Measurements from ENCODE around the gene R3HDM1.
"Not testable (repeated sequence)": the region's sequence is repeated elsewhere in the genome, so short reads cannot be mapped to it uniquely, and the experiment has no call there.

Gene R3HDM1

DNA sequence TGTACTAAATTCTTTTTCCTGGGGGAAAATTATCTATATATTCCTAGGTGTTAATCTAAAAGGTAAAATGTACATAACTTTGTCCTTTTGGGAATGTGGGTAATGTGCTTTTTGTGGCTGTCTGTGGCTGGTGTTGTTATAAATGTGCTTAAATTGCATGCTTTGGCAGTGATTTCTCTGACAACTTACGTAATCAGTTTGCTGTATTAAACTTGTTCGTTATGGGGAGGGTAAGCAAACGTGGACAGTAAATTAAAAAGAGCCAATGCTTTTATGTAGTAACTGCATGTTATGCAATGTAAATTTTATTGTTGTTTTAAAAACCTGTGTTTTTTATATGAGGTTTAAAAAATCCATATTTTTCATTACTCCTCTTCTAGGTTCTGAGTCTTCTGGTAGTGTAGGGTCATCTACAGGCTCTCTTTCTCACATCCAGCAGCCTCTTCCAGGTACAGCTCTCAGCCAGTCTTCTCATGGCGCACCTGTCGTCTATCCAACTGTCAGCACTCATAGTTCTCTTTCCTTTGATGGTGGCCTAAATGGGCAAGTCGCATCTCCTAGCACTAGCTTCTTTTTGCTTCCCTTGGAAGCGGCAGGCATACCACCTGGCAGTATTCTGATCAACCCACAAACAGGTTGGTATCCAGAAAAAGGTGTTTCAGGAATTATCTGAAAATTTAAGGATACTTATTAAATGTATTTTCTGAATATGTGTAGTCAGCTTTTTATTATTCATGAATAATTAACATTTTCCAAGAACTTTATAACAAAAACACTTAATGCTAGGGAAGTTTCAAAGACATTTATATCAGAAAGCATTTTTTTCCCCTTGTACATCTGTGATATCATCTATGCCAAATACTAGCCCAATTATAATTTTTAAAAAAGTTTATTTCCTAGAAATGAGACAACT, 110.1 kb downstream of the R3HDM1 start:
- DNase-seq (ENCODE audit: low read depth): no peak

DNA sequence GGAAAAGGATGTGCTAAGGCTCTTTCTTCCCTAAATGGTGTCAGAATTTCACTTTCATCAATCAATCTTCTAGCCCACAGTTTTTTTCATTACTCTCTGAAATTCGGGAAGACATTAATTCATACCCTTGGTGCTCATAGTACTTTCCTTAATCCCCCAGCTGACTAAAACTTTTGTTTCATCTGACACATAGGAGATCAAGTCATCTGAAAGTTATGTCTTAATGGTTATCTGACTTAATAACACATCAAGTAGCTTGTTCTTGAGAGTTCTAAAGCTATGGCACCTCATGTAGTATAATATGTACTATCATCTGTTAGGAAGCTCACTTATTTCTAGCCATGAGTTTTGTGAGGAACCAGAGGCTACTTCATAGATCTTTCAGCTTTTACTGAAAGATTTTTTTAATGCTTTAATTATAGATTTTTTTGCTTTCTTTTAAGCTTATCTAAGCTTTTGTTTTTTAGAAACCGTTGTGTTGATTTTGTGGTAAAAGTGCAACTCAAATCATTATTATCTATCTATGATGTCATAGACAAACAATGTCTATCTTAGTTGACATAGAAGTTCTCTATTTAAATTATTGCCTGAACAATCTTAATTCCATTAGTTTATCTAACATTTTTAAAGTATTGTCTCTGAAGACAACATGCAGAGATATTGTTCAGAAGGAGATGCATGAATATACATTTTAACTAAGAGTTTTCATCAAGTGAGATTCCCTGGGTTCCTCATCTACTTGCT, 116.7 kb downstream of the R3HDM1 start:
- DNase-seq (ENCODE audit: low read depth): no peak

DNA sequence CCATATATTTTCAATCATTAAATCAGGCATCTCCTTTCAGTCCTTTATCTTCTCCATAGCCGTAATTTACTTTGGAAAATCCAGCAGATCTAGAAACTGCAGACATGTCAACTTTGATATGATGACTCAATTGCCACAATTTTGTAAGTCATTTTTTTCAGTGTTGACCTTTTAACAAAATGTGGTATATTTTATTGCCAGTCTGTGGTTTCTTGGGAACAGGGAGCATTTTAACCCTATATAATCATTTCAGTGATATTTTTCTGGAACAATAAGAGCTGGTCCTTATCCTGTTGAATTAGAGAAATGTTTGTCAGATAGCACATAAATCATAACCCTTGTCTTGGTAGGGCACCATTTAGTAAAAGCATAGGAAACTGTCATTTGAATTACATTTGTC, 119.4 kb downstream of the R3HDM1 start:
- DNase-seq (ENCODE audit: low read depth): no peak

DNA sequence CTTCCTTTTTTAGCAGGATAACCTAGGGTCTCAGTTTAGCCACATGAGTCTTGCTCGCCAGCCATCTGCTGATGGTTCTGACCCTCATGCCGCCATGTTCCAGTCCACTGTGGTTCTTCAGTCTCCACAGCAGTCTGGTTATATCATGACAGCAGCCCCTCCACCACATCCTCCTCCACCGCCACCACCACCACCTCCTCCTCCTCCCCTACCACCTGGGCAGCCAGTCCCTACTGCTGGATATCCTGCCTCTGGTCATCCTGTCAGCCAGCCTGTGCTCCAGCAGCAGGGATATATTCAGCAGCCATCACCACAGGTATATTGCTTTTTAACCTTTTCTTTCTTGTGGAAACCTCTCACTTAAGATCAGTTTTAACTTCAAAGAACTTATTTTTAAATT, 120.4 kb downstream of the R3HDM1 start:
- DNase-seq (ENCODE audit: low read depth): no peak

DNA sequence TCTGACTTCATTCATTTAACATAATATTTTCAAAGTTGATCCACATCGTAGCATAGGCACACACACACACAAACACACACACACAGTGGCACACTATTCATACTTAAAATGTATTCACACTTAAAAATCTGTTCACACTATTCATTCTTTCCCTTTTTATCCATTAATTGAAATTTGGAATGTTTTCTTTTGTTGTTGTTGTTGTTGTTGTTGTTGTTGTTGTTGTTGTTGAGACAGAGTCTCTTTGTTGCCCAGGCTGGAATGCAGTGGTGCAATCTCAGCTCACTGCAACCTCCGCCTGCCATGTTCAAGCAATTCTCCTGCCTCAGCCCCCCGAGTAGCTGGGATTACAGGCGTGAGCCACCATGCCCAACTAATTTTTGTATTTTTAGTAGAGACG, 123.0 kb downstream of the R3HDM1 start:
- DNase-seq (ENCODE audit: low read depth): not testable (repeated sequence)

DNA sequence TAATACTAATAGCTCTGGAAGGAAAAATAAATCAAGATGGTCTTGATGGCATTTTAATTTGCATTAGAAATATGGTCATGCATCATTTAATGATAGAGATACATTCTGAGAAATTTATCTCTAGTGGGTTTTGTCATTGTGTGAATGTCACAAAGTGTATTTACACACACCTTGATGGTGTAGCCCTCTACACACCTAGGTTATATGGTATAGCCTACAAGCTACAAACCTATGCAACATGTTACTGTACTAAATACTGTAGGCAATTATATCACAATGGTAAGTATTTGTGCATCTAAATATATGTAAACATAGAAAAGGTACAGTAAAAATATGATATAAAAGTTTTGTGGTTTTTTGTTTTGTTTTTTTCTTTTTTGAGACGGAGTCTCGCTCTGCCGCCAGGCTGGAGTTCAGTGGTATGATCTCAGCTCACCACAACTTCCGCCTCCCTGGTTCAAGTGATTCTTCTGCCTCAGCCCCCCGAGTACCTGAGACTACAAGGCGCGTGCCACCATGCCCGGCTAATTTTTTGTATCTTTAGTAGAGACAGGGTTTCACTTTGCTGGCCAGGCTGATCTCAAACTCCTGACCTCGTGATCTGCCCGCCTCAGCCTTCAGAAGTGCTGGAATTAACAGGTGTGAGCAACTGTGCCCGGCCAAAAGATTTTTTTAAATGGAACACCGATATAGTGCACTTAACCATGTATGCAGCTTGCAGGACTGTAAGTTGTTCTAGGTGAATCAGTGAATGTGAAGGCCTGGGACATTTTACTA, 126.7 kb downstream of the R3HDM1 start:
- DNase-seq (ENCODE audit: low read depth): peak; percentile 41

DNA sequence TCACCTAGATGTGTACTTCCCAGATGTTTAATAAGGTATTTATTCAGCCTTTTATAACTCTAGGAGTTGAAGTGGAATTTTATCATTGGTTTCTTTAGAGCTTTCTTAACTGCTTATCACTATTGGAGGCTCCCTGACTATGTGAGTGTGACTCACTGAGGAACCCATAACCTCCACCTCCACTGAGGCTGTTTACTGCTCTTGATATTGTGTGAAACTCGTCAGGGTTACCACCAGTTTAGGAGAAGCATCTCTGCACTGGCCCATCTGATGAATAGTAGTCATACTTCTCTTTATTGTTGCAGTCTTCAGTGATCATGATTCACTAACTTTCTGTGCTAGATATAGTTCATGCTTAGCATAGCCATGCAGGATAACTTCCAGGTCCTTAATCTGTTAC, 130.8 kb downstream of the R3HDM1 start:
- DNase-seq (ENCODE audit: low read depth): no peak

DNA sequence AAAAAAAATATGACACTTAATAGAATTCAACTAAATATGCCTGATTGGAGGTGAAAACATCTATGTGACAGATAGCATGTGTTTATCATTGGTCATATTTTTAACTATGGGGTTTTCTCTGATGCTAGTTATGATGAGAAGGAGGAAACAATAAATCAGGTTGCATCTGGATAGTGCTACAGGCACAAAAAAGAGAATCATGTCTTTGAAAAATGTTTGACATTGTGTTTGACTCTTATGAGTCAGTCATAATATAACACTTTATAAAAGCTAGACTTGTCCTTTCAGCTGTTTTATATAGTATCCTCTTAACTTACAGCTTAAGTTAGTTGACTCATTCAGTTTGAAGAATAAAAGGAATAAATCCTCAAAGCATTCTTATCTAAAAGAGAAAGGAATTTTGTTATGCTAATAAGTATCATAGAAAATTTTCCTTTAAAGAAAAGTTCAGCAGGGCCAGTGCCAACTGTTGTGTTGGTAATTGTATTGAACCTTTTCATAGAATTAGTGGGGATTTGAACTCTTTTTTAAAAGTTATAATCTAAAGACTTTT, 131.9 kb downstream of the R3HDM1 start:
- no peak for DNase-seq (ENCODE audit: low read depth)

DNA sequence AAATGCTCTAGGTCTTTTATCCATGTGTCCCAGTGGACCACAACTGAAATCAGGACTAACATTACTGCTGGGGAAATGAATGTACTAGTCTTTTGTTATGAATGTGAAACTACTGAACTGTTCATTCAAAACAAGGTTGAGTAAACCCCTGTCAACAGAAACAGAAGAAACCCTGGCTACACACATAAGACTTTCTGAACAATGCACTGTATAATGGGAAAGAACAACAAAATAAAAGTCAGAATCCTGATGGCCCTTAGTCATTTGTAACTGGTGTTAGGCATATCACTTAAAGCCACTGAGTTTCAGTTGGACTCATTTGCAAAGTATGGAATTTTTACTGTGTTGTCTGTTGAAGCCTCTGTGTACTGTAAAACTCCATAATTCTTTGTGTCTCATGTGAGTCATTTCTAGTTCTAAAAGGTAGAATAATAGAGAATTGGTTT, 133.4 kb downstream of the R3HDM1 start:
- no peak for DNase-seq (ENCODE audit: low read depth)

DNA sequence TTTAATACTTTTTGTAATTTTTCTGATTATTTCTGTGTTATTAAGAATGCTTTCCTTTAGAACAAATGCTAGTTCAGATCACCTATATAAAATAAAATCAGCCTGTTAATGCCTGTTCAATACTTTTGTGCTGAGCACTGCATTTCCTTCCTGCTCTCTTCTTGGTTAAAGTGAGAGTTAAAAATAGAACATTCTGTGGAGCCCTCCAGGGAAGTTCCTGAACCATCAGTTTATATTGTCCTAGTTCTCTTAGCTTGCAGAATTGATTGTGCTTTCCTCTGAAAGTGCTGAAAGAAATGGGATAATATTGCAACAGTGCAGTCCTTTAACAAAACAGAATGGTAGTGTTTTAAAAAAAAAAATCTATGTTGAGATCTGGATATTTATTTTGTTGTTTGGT, 135.8 kb downstream of the R3HDM1 start:
- no peak for DNase-seq (ENCODE audit: low read depth)

DNA sequence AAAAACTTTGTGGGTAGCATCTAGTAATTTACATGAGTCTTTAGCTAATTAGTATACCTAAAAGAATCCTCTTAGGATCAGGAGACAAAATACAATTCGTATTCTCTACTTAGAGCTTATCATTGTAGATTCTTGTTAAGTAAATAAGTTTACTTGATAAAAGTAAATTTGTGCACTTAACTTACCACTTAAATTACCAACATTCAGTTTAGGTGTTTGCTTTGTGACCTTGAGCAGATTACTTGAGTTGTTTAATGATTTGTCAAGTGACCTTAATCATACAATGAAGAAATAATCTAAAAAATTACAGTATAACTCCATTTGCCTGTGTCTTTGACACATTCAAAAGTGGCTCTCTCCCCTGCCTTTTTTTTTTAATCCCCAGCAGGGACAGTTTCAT, 143.2 kb downstream of the R3HDM1 start:
- no peak for DNase-seq (ENCODE audit: low read depth)

DNA sequence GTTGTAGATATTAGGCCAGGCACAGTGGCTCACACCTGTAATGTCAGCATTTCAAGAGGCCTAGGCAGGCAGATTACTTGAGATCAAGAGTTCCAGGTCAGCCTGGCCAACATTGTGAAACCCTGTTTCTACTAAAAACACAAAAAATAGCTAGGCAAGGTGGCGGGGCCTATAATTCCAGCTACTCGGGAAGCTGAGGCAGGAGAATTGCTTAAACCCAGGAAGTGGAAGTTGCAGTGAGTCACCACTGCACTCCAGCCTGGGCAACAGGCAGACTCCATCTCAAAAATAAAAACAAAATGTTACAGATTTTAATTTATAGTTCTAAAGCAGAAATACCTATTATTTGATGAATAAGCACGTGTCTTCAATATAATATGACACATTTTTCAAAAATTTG, 144.7 kb downstream of the R3HDM1 start:
- no peak for DNase-seq (ENCODE audit: low read depth)

DNA sequence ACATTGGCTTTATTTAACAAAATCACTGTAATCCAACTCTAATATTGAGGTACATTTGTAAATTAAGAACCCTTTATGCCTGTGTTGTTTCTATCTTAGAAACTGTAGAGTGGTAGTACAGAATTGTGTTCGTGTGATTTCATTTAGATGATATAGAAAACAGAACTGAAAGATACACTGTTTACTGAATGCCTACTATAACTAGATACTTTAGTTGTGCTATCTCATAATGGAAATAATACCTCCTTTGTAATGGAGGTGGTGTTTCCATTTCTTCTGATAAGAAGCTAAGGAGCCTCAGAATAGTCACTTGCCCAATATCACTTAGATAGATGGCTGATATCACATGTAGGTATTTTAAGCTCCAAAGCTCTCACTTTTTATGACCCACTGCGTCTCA, 147.8 kb downstream of the R3HDM1 start:
- DNase-seq (ENCODE audit: low read depth): no peak

DNA sequence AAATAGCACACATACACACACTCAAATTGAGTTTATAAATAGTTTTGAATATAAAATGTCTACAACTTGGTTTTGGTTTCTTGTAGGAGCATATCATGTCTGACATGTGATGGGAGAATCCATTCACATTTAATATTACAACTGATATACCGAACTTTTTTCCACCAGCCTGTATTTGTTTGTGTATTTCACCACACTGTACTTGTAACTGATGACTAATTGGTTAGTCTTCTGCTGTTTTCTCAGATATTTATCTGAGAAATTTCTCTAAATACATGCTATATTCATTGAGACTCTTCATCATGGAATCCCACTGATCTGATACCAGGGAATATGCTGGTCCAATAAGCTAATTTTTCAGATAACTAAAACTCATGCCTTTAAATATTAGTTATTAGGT, 154.1 kb downstream of the R3HDM1 start:
- no peak for DNase-seq (ENCODE audit: low read depth)

DNA sequence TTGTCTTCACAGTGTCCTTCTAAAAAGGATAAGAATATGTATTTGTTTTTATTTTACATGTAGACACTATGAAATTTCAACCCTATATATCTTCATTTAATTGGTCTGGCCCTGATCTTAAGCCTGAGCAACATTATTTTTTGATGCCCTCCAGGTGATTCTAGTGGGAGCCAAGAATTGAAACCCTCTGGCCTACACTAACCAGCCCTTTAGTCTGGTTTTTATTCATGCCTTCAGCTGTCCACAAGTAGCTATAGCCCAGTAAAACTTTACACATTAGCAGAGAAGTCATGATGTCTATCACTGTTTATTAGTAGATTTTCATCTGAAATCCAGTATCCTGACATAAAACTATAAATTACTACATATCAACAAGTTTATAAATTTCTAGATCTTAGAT, 157.7 kb downstream of the R3HDM1 start:
- no peak for DNase-seq (ENCODE audit: low read depth)

DNA sequence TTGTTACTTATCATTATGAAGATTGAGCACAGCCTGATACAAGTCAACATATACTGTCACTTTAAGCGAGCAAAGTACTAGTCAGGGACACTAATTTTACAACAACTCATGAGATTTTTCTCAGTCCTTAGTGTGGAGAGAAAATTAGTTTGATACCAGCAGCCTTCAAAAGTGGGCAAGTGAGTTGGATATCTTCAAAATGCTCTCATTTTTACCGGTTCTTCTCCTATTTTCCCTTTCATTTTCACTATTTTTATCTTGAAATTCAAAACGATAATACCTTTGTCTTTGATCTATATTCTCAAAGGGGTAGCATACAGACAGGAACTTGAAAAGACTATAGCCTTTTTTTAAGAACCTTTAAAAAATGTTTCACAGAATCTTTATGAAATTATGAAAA, 158.4 kb downstream of the R3HDM1 start:
- no peak for DNase-seq (ENCODE audit: low read depth)

DNA sequence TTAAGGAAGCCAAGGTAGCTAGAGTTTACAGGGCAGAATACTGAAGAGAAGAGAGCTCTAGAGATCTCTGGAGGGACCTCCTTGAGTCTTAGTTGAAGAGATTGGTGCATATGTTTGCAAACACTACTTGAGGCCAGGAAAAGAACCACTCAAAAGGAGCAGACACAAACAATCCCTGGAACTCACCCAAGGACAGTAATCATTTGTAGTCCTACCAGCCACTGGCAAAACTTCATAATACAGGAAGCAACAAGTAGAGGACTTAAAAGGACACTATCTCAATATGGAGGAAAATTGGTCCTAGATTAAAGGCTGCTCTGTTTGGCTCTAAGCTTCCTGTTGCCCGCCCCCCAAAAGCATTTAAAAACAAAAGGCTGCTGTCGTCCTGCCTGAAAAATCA, 163.4 kb downstream of the R3HDM1 start:
- DNase-seq (ENCODE audit: low read depth): no peak

DNA sequence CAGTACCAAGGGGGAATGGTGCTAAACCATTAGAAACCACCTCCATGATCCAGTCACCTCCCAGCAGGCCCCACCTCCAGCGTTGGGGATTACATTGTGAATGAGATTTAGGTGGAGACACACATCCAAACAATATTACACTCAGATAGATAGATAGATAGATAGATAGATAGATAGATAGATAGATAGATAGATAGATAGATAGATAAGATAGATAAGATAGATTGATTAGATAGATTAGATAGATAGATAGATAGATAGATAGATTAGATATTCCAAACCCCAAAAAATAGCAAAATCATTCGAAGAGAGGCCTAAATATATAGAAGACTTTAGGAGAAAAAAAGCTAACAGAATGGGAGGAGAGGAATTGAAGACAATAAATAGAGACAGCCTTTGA, 167.6 kb downstream of the R3HDM1 start:
- DNase-seq (ENCODE audit: low read depth): no peak

DNA sequence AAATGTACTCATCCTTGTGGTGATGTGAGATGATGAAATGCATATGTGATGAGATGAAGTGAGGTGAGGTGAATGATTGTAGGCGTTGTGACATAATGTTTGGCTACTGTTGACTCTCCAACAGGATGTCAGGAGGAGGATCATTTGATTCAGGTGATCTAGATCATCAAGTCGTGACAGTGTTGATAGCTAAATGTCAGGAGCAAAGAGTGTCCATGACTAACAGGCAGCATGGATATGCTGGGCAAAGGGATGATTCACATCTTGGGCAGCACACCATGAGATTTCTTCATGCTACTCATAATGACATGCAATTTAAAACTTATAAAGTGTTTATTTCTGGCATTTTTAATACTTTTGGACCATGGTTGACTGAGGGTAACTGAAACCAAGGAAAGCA, 170.2 kb downstream of the R3HDM1 start:
- no peak for DNase-seq (ENCODE audit: low read depth)

DNA sequence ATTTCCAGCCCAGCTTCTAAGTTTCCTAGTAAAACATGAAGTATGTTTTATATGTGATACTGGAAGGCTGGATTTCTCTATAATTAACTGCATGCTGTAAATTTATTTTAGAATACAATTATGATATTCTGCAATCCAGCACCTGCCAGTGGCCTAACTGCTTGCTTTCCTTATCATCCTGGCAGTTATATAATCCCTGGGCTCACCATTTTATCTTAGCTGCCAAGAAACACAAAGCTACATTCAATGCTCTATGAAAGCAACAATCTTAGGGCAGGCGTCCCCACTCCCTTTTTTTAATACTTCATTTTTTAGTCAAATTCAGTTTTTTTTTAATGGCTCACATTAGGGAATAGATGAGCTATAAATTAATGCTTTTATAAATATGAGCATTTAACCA, 172.0 kb downstream of the R3HDM1 start:
- DNase-seq (ENCODE audit: low read depth): no peak

DNA sequence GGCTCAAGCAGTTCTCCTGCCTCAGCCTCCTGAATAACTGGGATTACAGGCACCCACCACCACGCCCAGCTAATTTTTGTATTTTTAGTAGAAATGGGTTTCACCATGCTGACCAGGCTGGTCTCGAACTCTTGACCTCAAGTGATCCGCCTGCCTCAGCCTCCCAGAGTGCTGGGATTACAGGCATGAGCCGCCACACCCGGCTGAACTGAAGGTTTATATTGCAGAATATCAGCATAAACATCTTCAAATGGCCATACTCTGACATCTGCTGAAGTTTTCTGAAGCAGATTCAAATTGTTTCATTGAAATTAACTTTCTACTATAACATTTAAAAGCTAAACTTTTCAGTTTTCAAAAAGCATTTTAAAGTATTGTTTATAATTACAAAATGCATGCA, 172.8 kb downstream of the R3HDM1 start:
- not testable (repeated sequence) for DNase-seq (ENCODE audit: low read depth)

DNA sequence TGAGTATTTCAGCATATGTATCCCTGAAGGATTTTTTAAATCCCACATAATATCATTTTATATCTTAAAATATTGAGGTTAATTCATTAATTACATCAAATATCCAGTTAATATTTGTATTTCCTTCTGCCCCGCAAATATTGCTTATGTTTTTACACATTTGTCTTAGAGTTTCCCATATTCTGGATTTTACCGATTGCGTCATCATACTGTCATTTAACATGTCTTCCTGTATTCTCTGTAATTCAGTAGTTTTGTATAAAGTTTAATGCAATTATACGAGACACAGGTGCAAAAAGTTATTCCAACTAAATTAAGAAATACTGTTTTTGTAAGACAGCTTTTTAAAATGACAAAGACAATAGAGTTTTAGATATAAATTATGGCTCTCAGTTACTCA, 176.9 kb downstream of the R3HDM1 start:
- DNase-seq (ENCODE audit: low read depth): no peak
